Suppressor macrophage (primary cell): ENCODE data around the gene ROGDI.

Source experiments
- DNase-seq, 4 experiments: peaks; one replicate each; pipeline ENCODE4 v3.0.0-alpha.2; 2020 to 2022

Gene ROGDI

DNA sequence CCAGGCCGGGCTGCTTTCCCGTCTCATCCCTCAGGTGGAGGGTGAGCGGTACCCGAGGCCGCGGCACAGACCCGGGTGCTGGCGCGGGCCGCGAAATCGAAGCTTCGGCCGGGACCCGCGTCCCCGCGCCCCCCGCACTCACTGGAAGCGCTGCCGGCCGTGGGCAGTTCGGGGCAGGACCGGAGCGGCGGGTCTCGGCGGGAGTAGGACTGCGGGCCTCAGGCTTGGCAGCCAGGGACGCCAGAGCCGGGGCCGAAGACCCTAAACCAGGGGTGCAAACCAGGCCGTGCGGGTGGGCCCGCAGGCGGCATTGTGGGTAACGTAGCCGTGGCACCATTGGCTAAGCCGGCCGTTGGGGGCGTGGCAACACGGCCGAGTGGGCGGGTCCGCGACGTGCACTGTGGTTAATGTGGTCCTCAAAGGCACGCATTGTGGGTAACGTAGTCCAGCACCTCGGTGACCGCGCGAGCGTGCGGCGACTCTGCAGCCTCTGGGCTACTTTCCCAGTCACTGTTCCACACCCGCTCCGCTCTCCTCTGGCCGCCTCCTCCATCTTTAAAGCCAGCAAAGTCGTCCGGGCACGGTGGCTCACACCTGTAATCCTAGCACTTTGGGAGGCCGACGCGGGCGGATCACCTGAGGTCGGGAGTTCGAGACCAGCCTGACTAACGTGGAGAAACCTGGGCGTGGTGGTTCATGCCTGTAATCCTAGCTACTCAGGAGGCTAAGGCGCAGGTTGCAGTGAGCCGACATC, 35.4 kb downstream of the ROGDI start, which contains the start of gene ZNF500:
TSS of gene ZNF500 (minus strand) at position 288 of the 754 bp plus-strand sequence. CDS start 1,184 bp downstream, outside the sequence.
- peak; percentile 97 to 99 (median 98) for DNase-seq

GRCh38 chr16:4765511-4766474, 36.6 kb downstream of the ROGDI start:
- DNase-seq: no peak

DNA sequence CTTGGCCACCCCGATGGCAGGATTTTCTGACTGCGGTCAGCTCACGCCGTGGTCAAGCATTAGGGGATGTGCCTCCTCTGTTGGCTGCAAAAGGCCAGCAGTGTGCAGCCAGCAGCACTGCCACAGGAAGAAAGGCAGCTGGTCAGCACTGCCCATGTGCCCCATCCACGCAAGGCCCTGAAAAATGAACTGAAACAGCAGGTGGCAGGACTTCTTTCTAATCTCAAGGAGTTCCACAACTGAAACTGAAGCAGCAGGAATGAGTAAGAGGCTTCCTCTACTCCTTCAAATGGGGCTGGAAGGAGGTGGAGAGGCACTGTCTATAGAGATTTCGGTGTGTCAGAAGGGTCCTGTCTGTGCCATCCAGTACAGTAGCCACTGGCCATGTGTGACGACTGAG, 38.6 kb downstream of the ROGDI start:
- no peak for DNase-seq

DNA sequence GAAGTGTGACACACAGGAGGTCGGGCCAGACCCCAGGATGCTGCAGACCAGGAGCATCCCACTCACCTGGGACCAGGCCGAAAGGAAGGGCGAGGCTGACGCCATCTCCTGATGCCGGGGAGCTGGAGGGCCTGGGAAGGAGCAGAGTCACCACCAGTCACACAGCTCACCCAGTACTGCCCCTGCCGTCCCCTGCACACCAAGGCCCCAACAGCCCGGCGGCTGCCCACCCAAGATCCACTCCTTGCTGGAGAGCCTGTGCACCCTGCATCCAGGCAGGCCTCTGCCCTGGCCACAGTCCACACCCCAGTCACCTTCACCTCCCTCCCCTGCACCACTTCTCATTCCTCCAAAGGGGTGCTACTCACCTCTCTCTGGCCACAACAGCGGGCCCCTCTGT, 40.2 kb downstream of the ROGDI start:
- DNase-seq: no peak

DNA sequence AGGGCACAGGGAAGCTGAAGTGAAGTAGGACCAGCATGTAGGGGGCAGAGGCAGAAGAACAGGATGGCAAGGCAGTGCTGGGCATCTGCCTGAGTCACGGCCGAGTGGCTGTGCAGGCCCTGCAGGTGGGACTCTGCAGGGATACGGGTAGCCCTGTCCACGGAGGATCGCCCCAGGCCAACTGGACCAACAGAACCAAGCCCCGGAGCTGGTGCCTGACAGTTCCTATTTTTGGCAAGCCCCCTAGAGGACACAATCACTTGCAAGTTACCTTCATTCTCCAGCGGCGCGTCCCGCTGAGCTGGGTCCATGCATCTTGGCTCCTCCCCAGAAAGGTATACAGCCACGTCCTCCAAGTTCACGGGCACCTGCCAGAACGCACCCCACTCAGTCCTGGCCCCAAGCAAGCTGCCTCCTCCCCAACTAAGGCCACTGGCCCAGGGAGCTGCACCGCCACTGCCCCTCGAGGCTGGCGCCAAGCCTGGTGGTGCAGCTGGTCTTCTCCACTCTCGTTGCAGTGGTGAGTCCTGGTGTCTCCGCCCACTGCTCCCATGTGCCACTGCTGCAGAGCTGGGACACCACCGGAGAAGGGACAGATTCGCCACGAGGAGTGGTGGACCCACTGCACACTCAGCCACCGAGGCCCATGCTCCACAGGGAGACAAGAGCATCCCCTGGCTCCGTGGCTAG, 42.1 kb downstream of the ROGDI start:
- no peak for DNase-seq

- no peak for DNase-seq
Observed at GRCh38 chr16:4755687-4756086, 46.7 kb downstream of the ROGDI start.

DNA sequence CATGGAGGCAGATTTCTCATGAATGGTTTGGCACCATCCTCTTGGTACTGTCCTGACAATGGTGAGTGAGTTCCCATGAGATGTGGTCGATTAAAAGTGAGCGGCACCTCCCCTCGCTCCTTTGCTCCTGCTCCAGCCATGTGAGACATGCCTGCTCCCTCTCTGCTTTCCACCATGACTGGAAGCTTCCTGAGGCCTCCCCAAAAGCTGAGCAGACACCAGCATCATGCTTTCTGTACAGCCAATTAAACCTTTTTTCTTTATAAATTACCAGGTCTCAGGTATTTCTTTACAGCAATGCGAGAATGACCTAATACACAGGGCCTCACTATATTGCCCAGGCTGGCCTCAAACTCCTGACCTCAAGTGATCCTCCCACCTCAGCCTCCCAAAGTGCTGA, 47.6 kb downstream of the ROGDI start:
- no peak for DNase-seq

DNA sequence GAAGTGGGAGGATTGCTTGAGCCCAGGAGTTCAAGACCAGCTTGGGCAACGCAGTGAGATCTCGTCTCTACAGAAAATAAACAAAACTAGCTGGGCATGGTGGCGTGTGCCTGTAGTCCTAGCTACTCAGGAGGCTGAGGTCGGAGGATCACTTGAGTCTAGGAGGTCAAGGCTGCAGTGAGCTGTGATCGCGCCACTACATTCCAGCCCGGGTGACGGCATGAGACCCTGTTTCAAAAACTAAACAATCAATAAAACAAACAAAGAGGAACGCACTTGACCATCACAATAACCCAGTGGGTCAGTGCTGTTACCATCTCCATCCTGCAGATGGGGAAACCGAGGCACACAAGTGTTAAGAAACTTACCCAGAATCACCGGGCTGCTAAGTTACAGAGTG, 49.2 kb downstream of the ROGDI start:
- no peak for DNase-seq

GRCh38 chr16:4752351-4753100, 49.9 kb downstream of the ROGDI start:
- no peak for DNase-seq

DNA sequence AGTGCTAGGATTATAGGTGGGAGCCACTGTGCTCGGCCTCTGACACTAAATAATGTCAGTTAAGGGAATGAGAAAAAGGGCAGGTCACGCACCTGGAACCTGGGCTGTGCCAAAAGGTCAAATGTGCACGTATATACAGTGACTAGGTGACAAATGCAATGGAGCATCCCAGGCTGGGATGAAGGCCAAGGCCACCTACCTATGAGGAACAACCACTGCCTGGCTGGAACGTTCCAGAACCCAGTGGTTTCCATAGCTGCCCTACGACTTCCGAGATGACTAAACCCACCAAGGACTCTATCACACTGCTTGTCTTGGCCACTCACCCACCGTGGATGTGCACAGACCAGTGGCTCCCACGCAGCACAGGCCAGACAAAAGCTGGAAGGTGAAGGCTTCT, 51.5 kb downstream of the ROGDI start:
- DNase-seq: no peak

- no peak for DNase-seq
Observed at GRCh38 chr16:4749700-4750257, 52.7 kb downstream of the ROGDI start.

DNA sequence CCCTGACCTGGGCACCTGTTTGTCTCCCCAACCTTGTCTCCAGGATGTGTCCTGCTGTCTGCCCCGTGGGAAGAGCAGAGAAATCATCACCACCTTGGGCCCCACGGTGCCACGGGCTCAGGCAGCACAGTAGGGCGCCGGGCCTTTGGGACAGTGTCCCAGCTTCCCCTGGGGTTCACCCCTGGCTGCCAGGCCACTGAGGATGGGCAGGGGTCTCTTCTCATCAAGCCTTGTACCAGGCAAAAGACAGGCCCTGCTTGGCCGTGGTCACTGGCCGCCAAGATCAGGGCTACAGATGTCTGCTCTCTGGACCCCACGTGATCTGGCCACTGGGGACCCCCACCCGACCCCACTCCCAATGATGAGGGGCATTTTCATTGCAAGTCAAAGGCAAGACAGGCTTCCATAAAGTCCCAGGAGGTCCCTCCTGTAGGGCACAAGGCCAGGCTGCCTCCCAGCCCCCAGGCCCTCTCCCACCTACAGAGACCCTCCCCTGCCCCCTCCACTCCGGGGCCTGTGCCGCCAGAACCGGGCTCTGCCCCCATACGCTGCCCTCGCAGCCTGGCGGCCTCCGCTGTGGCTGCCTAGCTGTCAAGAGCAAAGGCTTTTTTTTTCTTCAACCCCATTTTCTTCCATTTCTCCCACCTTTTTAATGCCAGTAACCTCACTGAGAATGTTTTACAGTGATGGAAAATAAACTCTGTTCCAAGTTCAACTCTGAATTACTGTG, 53.6 kb downstream of the ROGDI start:
- DNase-seq: no peak

DNA sequence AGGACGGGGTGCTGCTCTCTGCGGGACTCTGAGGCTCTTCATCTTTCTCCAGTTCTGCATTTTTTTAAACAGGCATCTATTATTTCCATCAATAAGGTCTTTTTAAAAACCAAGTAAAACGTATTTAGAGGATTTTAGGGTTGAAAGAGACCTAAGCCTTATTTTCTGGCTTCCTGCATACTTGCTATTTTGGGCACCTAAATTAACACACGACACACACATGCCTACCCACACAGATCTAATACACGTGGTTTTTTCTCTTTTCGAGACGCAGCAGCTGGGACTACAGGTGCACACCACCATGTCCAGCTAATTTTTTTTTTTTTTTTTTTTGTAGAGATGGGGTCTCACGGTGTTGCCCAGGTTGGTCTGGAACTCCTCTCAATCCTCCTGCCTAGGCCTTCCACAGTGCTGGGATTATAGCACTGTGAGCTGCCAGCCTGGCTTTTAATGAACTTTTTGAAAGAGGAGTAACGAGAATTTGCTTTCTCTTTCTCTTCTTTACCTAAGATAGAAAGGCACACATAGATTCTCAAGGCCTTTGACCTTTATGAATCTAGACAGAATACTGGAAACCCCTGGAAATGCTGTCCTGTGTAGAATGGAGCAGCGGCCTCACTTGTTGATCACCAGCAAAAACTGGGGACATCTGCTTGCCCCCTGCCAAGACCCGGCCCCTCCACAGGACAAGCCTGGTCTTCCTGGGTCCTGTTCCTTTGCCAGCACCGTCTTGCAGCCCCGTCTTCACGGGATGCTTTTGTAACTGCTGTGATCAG, 54.3 kb downstream of the ROGDI start:
- no peak for DNase-seq

- no peak for DNase-seq
Observed at GRCh38 chr16:4746991-4747574, 55.4 kb downstream of the ROGDI start.
